Measurements from ENCODE around the gene BNIP3.
"Not testable (repeated sequence)": the region's sequence is repeated elsewhere in the genome, so short reads cannot be mapped to it uniquely, and the experiment has no call there.

Gene BNIP3

GRCh38 chr10:131929122-131929845, 52.4 kb downstream of the BNIP3 start:
- no peak for DNase-seq (ENCODE audit: low read depth)

- DNase-seq (ENCODE audit: low read depth) = no peak
Observed at GRCh38 chr10:131928248-131929095, 53.3 kb downstream of the BNIP3 start.

GRCh38 chr10:131926743-131927595, 54.8 kb downstream of the BNIP3 start:
- DNase-seq (ENCODE audit: low read depth) = no peak

DNA sequence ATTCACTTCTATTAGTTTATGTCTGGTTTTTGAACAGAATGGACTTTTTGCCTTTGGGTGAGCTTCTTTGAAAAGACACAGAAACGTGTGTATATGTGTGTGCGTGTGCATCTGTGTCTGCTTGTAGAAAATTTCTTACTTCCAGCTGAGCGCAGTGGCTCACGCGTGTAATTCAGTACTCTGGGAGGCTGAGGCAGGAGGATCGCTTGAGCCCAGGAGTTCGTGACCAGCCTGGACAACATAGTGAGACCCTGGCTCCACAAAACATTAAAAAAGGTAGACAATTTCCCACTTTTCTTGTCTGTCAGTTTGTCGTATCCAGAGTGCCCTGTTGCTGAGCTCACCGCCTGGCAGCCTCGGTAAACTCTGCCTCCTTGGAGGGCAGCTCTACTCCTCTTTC, 55.5 kb downstream of the BNIP3 start:
- no peak for DNase-seq (ENCODE audit: low read depth)

DNA sequence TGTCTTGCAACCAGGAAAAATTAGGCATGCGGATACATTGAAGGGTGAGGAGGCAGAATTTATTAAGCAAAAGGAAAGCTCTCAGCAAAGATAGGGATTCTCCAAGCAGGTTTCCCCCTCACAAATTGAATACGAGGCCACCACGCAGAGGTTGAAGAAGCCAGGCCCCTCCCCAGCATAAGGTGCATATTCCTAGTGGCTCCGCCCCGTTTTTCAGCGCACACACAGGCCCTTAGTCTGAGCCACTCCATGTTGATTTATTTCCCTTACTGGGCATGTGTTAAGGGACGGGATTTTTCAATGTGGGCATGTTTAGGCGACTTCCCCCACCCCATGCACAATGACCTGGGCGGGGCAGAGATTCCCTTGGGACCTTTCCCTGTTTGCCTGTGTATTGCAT, 56.0 kb downstream of the BNIP3 start:
- DNase-seq (ENCODE audit: low read depth) = no peak

- no peak for DNase-seq (ENCODE audit: low read depth)
Observed at GRCh38 chr10:131925011-131925649, 56.6 kb downstream of the BNIP3 start.

DNA sequence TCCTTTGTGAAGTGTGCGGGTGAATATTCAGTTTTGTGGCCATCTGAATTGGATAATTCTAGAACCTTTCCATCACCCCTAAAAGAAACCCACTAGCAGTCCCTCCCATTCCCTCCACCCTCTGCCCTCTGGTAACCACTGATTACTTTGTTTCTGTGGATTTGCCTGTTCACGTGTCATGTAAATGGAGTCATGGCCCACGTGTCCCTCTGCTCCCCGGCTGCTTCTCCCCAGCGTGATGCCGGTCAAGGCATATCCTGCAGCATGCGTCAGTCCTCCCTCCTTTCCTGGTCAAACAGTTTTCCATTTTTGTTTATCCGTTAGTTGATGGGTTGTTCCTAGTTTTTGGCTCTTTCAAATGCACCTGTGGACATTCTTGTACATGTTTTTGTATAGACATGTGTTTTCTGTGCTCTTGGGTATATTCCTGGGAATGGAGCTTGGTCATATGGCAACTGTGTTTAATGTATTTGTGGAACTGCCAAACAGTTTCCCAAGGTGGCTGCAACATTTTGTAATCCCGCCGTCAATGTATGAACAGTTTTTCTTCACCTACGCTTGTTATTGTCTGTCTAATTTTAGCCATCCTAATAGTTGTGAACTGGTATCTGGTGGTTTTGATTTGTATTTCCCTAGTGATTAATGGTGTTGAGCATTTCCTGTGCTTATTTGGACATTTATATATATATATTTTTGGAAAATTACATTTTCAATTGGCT, 58.5 kb downstream of the BNIP3 start:
- no peak for DNase-seq (ENCODE audit: low read depth)

DNA sequence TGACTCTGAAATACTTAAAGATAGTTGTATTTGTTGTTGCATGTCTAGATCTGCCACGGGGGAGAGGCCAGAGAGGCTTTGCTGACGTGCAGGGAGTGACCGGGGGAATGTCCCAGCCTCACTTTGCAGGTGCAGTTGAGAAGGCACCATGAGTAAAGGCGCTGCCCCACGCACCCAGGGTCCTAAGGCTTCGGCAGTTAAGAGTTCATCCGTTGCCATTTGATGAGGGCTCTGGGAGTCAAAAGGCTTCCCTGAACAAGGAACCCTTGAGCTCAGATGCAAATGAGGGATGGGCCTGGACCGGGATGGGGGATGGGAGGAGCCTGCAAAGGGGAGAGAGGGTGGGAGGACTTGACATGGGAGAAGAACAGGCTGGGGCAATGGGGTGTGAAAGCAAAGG, 60.5 kb downstream of the BNIP3 start:
- DNase-seq (ENCODE audit: low read depth) = no peak

DNA sequence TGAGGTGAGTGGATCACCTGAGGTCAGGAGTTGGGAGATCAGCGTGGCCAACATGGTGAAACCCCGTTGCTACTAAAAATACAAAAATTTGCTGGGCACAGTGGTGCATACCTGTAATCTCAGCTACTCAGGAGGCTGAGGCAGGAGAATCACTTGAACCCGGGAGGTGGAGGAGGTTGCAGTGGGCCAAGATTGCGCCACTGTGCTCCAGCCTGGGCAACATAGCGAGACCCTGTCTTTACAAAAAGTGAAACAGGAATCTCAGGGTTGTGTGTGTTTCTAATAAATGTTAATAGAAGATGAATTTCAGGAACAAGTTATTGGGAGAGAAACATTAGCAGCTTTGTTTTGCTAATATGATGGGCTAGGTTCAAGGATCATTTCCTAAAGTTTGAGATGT, 61.0 kb downstream of the BNIP3 start:
- no peak for DNase-seq (ENCODE audit: low read depth)

- no peak for DNase-seq (ENCODE audit: low read depth)
Observed at GRCh38 chr10:131920151-131920550, 61.6 kb downstream of the BNIP3 start.

DNA sequence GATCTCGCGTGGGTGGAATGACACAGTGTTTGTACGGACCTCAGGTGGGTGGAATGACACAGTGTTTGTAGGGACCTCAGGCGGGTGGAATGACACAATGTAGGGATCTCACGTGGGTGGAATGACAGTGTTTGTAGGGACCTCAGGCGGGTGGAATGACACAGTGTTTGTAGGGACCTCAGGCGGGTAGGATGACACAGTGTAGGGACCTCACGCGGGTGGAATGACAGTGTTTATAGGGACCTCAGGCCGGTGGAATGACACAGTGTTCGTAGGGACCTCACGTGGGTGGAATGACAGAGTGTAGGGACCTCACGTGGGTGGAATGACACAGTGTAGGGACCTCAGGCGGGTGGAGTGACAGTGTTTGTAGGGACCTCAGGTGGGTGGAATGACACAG, 62.3 kb downstream of the BNIP3 start:
- DNase-seq (ENCODE audit: low read depth) = not testable (repeated sequence)
